Duodenal mucosa (tissue), 2 donors: ENCODE data around the gene KATNAL1.

ENCODE experiments used
- H3K27ac ChIP-seq: one replicate; pipeline ENCODE4 v1.7.0; 2013; ENCODE audit warnings: low read depth, low read length
- H3K27me3 ChIP-seq, 2 donors: one replicate each; pipeline ENCODE4 v1.7.0; 2013; ENCODE audit warnings: low read length in 2 of 2, control low read depth in 1 of 2; ENCODE audit not compliant: insufficient read depth in 2 of 2, control insufficient read depth in 1 of 2
- H3K36me3 ChIP-seq, 2 donors: one replicate each; pipeline ENCODE4 v1.7.0; 2013; ENCODE audit warnings: low read length in 2 of 2, control low read depth in 1 of 2; ENCODE audit not compliant: insufficient read depth in 2 of 2, control insufficient read depth in 1 of 2
- H3K4me1 ChIP-seq, 2 donors: one replicate each; pipeline ENCODE4 v1.7.0; 2013; ENCODE audit warnings: low read length in 2 of 2, control low read depth in 1 of 2; ENCODE audit not compliant: insufficient read depth in 2 of 2, control insufficient read depth in 1 of 2
- H3K4me3 ChIP-seq, 2 donors: one replicate each; pipeline ENCODE4 v1.7.0; 2013; ENCODE audit warnings: low read length in 2 of 2, low read depth in 1 of 2
- H3K9ac ChIP-seq, 2 donors: one replicate each; pipeline ENCODE4 v1.7.0; 2013; ENCODE audit warnings: low read length in 2 of 2, low read depth in 1 of 2
- H3K9me3 ChIP-seq, 2 donors: one replicate each; pipeline ENCODE4 v1.7.0; 2013; ENCODE audit warnings: low read length in 2 of 2, control low read depth in 1 of 2; ENCODE audit not compliant: control insufficient read depth in 1 of 2

KATNAL1 gene

DNA sequence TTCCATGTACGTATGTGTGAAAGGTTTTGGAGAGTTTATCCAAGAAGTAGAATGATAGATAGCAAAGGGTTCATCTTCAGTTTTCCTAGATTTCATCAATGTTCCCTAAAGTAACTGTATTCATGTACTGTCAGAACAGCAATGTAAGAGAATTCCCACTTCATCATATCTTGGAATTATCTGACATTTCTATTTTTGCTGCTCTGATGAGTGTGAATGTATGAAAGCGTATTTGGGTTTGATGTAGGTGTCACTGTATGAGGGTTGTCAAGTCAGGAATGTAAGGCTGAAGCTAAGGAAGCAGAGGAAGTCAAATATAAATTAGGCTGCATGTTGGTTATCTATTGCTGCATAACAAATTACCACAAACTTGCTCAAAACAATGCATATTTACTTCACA lies 7.2 kb upstream of the KATNAL1 start:
- H3K4me1 ChIP-seq, result no peaks in the 10 kb centered on the region
- no peak overlapping the region for H3K27ac ChIP-seq
- no peak overlapping the region for H3K4me3 ChIP-seq
- no peaks in the 10 kb centered on the region for H3K36me3 ChIP-seq
- no peaks in the 10 kb centered on the region for H3K9me3 ChIP-seq
- no peaks in the 10 kb centered on the region for H3K27me3 ChIP-seq
- no peak overlapping the region for H3K9ac ChIP-seq

DNA sequence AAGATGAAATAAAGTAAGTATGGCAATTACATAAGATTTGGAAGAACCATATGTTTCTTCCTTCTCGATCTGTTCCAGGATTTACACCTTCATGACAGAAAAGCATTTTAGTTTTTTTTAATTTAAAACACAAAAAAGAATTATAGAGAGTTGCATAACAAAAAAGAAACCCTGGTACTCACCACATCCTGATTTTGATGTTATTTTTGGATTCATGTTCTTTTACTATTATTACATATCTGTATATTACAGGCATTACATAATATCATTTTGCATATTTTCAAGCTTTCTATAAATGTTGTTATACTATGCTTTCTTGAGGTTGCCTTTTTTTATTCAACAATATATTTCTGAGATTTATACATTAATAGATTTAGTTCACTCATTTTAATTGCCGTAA lies 6.7 kb upstream of the KATNAL1 start:
- H3K4me3 ChIP-seq, result no peak overlapping the region
- H3K9me3 ChIP-seq, result no peaks in the 10 kb centered on the region
- H3K27me3 ChIP-seq, result no peaks in the 10 kb centered on the region
- no peak overlapping the region for H3K9ac ChIP-seq
- no peaks in the 10 kb centered on the region for H3K36me3 ChIP-seq
- H3K27ac ChIP-seq, result no peak overlapping the region
- H3K4me1 ChIP-seq, result no peaks in the 10 kb centered on the region

GRCh38 chr13:30313311-30313710 lies 6.0 kb upstream of the KATNAL1 start:
- Histone ChIP-seq H3K27me3 (no peaks in the 10 kb centered on the region), H3K9ac (no peak overlapping the region), H3K27ac (no peak overlapping the region), H3K4me1 (no peaks in the 10 kb centered on the region), H3K4me3 (no peak overlapping the region), H3K9me3 (no peaks in the 10 kb centered on the region), H3K36me3 (no peaks in the 10 kb centered on the region)

- Histone ChIP-seq H3K9ac (no peak overlapping the region), H3K4me3 (no peak overlapping the region), H3K9me3 (no peaks in the 10 kb centered on the region), H3K27me3 (no peaks in the 10 kb centered on the region), H3K4me1 (peaks cover 0 to 1% of the 10 kb centered on the region in 2 donors), H3K36me3 (no peaks in the 10 kb centered on the region), H3K27ac (no peak overlapping the region)
Observed at GRCh38 chr13:30312904-30313303, 5.6 kb upstream of the KATNAL1 start.

GRCh38 chr13:30308548-30308947 lies 1.2 kb upstream of the KATNAL1 start:
- H3K4me3 ChIP-seq, result no peak overlapping the region
- H3K36me3 ChIP-seq, result no peaks in the 10 kb centered on the region
- H3K4me1 ChIP-seq, result peaks cover 3 to 11% of the 10 kb centered on the region in 2 donors
- no peaks in the 10 kb centered on the region for H3K27me3 ChIP-seq
- no peak overlapping the region for H3K9ac ChIP-seq
- H3K9me3 ChIP-seq, result no peaks in the 10 kb centered on the region
- H3K27ac ChIP-seq, result no peak overlapping the region

GRCh38 chr13:30307971-30308290 lies 580 bp upstream of the KATNAL1 start:
- Histone ChIP-seq H3K4me1 (peaks cover 3 to 11% of the 10 kb centered on the region in 2 donors), H3K9ac (peak overlapping the region; percentile 21 to 65)

DNA sequence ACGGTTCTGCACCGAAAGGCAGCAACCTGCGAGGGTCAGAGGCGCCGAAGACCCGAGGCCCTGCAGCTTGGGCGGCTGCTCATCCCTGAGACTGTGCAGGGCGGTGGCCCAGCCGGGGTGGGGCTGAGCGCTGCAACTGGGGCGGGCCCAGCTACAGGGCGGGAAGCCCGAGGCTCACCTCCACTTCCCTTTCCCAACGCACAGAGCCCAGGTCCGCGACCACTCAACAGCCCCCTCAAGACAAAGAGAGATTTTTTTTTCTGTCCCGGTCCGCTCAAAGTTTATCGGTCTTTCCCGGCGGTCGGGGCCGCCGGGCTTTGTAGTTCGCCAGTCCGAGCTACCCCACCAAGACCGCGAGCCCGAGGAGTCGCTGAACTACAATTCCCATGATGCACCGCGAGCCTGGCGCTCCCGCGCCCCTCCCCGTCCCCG lies 573 bp downstream of the KATNAL1 start:
- H3K27me3 ChIP-seq, result no peaks in the 10 kb centered on the region
- H3K9ac ChIP-seq, result peak overlapping the region; percentile 56 to 65
- no peaks in the 10 kb centered on the region for H3K36me3 ChIP-seq
- no peaks in the 10 kb centered on the region for H3K9me3 ChIP-seq
- H3K4me3 ChIP-seq, result peak overlapping the region; percentile 84 to 95
- peaks cover 3 to 11% of the 10 kb centered on the region in 2 donors for H3K4me1 ChIP-seq
- peak overlapping the region; percentile 65 for H3K27ac ChIP-seq

More at GRCh38 chr13:30307971-30308290, 580 bp upstream of the KATNAL1 start:
- Histone ChIP-seq H3K4me3 (peak overlapping the region; percentile 84 to 95), H3K27me3 (no peaks in the 10 kb centered on the region), H3K27ac (no peak overlapping the region), H3K9me3 (no peaks in the 10 kb centered on the region), H3K36me3 (no peaks in the 10 kb centered on the region)

- Histone ChIP-seq H3K9me3 (no peaks in the 10 kb centered on the region), H3K9ac (no peak overlapping the region), H3K4me3 (no peak overlapping the region), H3K27ac (no peak overlapping the region), H3K27me3 (no peaks in the 10 kb centered on the region), H3K36me3 (no peaks in the 10 kb centered on the region), H3K4me1 (peaks cover 3 to 11% of the 10 kb centered on the region in 2 donors)
Observed at GRCh38 chr13:30305456-30305970, 1.8 kb downstream of the KATNAL1 start.

- no peak overlapping the region for H3K9ac ChIP-seq
- no peaks in the 10 kb centered on the region for H3K27me3 ChIP-seq
- no peaks in the 10 kb centered on the region for H3K9me3 ChIP-seq
- H3K27ac ChIP-seq, result no peak overlapping the region
- H3K36me3 ChIP-seq, result no peaks in the 10 kb centered on the region
- no peak overlapping the region for H3K4me3 ChIP-seq
- peaks cover 3 to 11% of the 10 kb centered on the region in 2 donors for H3K4me1 ChIP-seq
Observed at GRCh38 chr13:30303269-30303668, 4.1 kb downstream of the KATNAL1 start.

- Histone ChIP-seq H3K9me3 (no peaks in the 10 kb centered on the region), H3K4me1 (peaks cover 3 to 5% of the 10 kb centered on the region in 2 donors), H3K9ac (no peak overlapping the region), H3K4me3 (no peak overlapping the region), H3K27ac (no peak overlapping the region), H3K36me3 (no peaks in the 10 kb centered on the region), H3K27me3 (no peaks in the 10 kb centered on the region)
Observed at GRCh38 chr13:30301827-30302226, 5.5 kb downstream of the KATNAL1 start.

- Histone ChIP-seq H3K4me3 (no peak overlapping the region), H3K9ac (no peak overlapping the region), H3K36me3 (no peaks in the 10 kb centered on the region), H3K9me3 (no peaks in the 10 kb centered on the region), H3K27me3 (no peaks in the 10 kb centered on the region), H3K27ac (no peak overlapping the region), H3K4me1 (no peaks in the 10 kb centered on the region)
Observed at GRCh38 chr13:30300596-30300995, 6.8 kb downstream of the KATNAL1 start.
